ENCODE data around the gene IL1R2.

IL1R2 gene

GRCh38 chr2:102043560-102043959, 51.8 kb downstream of the IL1R2 start:
- no peak for DNase-seq (ENCODE audit: low spot score)

DNA sequence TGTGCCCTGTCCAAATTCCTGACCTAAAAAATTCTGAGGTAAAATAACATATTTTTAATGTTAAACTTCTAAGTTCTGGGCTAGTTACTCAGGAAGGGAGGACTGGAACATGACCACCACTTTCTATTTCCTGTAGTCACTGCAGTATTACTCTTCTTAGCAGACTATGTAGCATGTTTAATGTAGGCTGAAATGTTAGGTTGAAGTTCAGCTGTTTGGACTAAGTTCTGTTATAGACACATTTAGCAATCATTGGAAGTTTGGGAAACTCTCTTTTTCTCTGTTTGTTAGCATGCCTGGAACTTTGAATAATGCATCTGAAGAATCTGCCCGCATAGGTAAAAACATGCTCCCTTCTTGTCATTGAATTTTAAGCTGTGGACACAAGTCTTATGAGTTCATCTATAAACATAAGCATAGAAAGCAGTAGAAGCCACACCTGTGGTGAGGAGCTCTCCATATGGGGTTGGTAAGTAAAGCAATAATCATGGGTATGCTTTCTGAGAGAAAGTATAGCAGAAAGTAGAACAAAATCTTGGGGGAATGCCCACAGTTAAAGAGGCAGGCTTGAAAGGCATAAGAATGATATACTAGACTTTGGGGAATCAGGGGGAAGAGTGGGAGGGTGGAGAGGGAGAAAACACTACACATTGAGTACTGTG, 52.6 kb downstream of the IL1R2 start:
- no peak for DNase-seq (ENCODE audit: low spot score)

DNA sequence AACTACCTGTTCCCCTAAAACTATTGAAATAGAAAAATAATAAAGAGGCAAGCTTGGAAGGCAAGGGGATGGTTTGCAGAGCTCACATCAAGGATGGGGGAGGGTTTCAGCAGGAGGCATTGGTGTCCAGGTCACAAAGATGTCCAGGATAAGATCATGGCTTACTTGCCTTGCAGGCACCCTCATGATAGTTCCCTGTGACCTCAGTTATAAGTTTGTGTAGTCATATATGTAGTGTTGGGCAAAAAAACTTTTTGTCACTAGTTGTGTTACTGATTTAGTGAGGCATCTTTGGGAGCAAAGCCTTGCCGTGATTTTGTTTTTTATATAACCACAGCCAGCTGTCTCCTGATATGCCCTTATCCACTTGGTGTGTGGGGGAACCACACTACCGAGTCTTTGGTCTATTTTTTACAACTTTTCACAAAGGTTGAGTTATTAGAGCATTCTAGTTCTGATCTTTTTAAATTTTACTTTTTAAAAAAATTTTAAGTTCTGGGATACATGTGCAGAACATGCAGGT, 53.3 kb downstream of the IL1R2 start:
- DNase-seq (ENCODE audit: low spot score) = no peak

- no peak for DNase-seq (ENCODE audit: low spot score)
Observed at GRCh38 chr2:102045697-102046096, 53.9 kb downstream of the IL1R2 start.

DNA sequence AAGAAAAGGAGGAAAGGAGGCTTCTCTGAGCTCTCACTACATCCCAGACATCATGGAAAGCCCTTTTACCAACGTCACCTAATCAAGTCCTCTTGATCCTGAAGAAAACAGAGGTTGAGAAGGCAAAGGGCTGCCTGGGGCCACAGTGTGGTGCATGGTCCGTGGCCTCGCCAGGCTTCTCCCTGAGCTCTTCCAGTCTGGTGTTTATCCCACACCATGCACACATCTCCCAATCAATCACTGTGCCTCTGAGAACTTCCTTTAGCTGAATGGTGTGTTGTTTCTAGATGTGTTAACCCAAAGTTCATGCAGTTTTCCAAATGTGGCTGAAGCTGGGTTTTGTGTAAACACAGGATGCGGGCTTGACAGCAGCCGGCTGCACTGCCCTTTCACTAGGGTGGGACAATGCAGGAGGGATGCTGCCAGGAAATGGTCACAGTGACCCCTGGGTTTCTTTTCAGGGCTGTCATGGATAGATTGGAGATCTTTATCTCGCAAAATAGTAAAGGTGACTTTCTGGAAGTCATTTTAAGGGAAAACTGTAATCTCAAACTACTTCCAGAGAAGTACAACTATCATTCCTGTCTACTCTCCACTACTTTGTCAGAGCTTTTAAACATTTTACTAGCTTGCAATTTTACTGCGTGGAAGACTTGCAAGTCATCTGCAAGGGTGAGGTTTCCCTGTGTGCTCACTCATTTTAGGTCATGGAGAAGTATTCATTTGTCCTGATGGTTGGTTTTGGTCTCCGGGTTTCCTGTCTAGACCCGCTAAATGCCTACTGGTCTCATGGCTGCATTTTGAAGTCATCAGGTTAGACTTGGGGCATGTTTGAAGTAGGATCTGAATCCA, 54.6 kb downstream of the IL1R2 start:
- DNase-seq (ENCODE audit: low spot score) = no peak

GRCh38 chr2:102048465-102048864, 56.7 kb downstream of the IL1R2 start:
- DNase-seq (ENCODE audit: low spot score) = no peak

- no peak for DNase-seq (ENCODE audit: low spot score)
Observed at GRCh38 chr2:102049756-102050443, 58.1 kb downstream of the IL1R2 start.

DNA sequence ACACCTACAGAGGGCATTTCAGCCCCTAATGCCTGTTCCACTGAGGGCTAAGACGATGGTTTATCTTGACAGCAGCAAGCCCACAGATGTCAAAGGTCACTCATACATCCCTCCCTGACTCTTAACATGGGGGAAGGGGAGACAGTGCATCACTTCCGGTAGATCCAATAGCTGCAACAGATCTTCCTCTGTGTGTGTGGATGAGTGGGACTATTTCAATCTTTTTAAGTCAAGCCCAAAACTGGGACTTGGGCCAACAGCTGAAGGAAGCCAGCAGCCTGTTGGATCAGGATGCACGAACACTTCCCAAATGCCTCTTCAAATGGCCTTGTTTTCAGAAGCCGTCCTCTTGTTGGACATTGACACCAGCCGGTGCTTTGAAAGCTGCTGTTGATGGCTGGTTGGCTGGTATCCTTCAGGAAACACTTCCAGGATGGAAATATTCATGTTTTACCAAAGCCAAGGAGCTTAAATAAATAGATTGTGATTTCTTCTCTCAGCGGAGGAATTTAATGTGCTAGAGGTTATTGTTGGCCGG, 59.2 kb downstream of the IL1R2 start:
- no peak for DNase-seq (ENCODE audit: low spot score)

DNA sequence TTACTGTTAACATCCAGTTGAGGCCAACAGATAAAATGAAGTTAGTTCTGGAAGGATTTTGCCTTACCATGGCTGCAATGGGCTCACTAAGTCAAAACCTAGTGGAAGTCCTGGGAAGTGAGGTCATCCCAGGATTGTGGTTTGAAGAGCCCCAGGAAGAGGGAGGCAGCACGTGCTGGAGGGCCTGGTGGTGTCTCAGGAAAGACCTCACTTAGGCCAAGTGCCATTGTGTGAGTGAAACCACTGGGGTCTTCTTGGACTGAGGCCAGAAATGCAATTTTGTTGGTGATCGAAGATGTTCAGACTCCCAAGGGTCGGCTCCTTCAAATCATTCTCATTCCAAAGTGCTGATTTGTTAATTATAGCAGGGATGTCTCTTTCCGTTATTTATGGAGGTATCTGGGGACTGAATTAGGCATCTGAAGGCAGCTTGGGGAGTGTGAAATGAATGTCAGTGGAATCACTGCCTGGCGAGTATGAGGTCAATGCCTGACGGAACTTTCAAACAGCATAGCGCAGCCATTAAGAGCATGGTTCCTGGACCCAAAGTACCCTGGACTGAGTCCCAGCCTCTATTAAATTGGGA, 60.0 kb downstream of the IL1R2 start:
- no peak for DNase-seq (ENCODE audit: low spot score)

DNA sequence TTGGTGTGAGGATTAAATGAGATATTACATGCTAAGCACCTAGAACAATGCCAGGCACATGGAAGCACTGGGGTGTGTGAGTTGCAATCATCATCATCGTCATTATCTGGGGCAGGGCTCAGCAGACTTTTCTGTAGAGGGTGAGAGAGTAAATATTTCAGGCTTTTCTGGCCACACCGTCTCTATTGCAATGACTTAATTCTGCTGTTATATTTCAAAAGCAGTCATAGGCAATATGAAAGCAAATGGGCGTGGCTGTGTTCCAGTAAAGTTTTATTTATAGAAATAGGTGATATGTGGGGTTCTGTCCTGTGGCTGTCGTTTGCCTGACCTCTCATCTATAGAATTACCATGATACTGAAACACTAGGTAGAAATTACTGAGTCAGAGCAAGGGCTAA, 60.6 kb downstream of the IL1R2 start:
- DNase-seq (ENCODE audit: low spot score) = no peak

GRCh38 chr2:102053096-102053495, 61.3 kb downstream of the IL1R2 start:
- DNase-seq (ENCODE audit: low spot score) = no peak

- DNase-seq (ENCODE audit: low spot score) = no peak
Observed at GRCh38 chr2:102055346-102055990, 63.7 kb downstream of the IL1R2 start.

- no peak for DNase-seq (ENCODE audit: low spot score)
Observed at GRCh38 chr2:102056079-102056581, 64.4 kb downstream of the IL1R2 start.

GRCh38 chr2:102057502-102058292, 65.9 kb downstream of the IL1R2 start:
- no peak for DNase-seq (ENCODE audit: low spot score)

DNA sequence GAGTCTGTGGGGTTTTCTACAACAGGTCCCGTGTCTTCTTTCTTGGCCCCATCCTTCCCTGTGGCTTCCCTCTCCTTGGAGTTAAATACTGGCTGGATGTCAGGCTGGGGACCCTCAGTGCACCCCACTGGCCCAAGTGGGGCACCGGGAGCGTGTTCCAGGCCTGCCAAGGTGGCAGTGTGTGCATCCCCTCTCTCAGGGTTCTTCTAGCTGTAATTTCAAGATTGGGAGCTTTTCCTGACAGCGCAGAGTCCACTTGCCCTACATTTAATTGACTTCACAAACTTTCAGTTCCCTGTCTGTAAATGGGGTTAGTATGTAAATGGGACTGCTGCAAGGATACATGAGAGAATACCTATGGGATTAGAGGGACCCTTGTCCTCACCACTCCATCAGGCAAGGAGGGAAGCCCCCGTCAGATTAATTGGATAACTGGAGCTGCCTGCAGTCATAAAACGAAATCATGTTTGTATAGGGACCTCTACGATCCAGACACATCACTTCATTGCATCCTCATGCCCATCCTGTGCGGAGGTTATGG, 66.6 kb downstream of the IL1R2 start:
- no peak for DNase-seq (ENCODE audit: low spot score)

DNA sequence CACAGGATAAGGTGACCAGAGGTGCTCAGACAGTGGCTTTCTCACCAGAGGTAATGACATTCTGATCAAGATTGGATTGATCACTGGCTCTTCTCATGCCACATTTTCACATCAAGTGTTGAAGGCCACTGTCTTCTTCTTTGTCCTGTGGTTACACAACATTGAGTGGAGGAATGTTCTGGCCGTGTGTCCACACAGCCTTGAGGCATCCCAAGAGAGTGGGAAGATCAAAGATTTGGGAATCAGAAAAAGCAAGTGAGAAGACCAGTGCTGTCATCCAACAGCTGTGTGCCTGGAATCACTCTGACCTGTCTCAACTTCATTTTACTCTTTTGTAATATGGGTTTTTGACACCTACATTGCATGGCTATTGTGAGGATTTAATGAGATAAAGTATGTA, 67.4 kb downstream of the IL1R2 start:
- no peak for DNase-seq (ENCODE audit: low spot score)

GRCh38 chr2:102060047-102060446, 68.3 kb downstream of the IL1R2 start:
- DNase-seq (ENCODE audit: low spot score) = no peak

- DNase-seq (ENCODE audit: low spot score) = no peak
Observed at GRCh38 chr2:102060792-102061191, 69.0 kb downstream of the IL1R2 start.

DNA sequence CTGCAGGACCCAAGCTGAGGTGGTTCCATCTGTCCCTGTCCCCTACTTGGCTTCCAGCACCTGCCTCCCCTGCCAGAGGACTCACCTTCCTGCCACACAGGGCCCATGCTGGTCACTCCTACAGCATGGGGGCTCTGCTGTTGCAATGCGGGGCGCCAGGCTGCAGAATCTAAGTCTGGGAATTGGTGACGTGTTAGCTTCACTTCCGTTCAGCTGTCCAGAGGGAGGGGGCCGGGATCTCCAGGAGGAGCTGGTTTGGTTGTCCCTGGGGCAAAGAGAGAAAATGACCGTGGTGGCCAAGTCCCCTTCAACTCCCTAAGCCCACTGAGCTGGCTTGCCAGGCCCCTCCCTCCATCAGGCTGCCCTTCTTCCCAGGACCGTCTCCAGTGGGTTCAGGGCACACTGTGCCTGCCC, 69.5 kb downstream of the IL1R2 start:
- no peak for DNase-seq (ENCODE audit: low spot score)

Measured in RKO (cell line).